HG03520 (cell line): ENCODE measurements around the gene FSIP2.
A peak's percentile ranks its signal among the peaks of the same experiment; 100 is the strongest.
"Not testable (repeated sequence)": the region's sequence is repeated elsewhere in the genome, so short reads cannot be mapped to it uniquely, and the experiment has no call there.

Experiments
- ATAC-seq: cut with Tn5 transposase; IDR thresholded peaks from one replicate; pipeline ENCODE4 v1.9.1; 2021; ENCODE audit warnings: mild to moderate bottlenecking, moderate library complexity; ENCODE audit not compliant: unreplicated experiment

The FSIP2 gene

GRCh38 chr2:185796758-185797157 lies 58.2 kb downstream of the FSIP2 start:
- ATAC-seq, result peak; percentile 48

- ATAC-seq, result no peak
Measured at GRCh38 chr2:185802926-185803325, 64.3 kb downstream of the FSIP2 start.

GRCh38 chr2:185806783-185807182 lies 68.2 kb downstream of the FSIP2 start:
- ATAC-seq, result no peak

- ATAC-seq, result no peak
Measured at GRCh38 chr2:185807351-185807750, 68.7 kb downstream of the FSIP2 start.

- no peak for ATAC-seq
Measured at GRCh38 chr2:185811580-185811979, 73.0 kb downstream of the FSIP2 start.

GRCh38 chr2:185813707-185814106 lies 75.1 kb downstream of the FSIP2 start:
- no peak for ATAC-seq

- no peak for ATAC-seq
Measured at GRCh38 chr2:185817991-185818390, 79.4 kb downstream of the FSIP2 start.

GRCh38 chr2:185821467-185821866 lies 82.9 kb downstream of the FSIP2 start:
- ATAC-seq, result no peak

GRCh38 chr2:185823773-185824172 lies 85.2 kb downstream of the FSIP2 start:
- ATAC-seq, result no peak

GRCh38 chr2:185825557-185825956 lies 87.0 kb downstream of the FSIP2 start:
- ATAC-seq, result no peak

- no peak for ATAC-seq
Measured at GRCh38 chr2:185828326-185828725, 89.7 kb downstream of the FSIP2 start.

- ATAC-seq, result no peak
Measured at GRCh38 chr2:185833864-185834263, 95.3 kb downstream of the FSIP2 start.

- no peak for ATAC-seq
Measured at GRCh38 chr2:185835974-185836373, 97.4 kb downstream of the FSIP2 start.

- no peak for ATAC-seq
Measured at GRCh38 chr2:185854885-185855284, 116.3 kb downstream of the FSIP2 start.

- ATAC-seq, result no peak
Measured at GRCh38 chr2:185857691-185858090, 119.1 kb downstream of the FSIP2 start.

- no peak for ATAC-seq
Measured at GRCh38 chr2:185859506-185859905, 120.9 kb downstream of the FSIP2 start.

GRCh38 chr2:185860321-185860720 lies 121.7 kb downstream of the FSIP2 start:
- no peak for ATAC-seq

- no peak for ATAC-seq
Measured at GRCh38 chr2:185862657-185863398, 124.2 kb downstream of the FSIP2 start.

- not testable (repeated sequence) for ATAC-seq
Measured at GRCh38 chr2:185864468-185865260, 126.1 kb downstream of the FSIP2 start.

GRCh38 chr2:185875136-185875931 lies 136.7 kb downstream of the FSIP2 start:
- no peak for ATAC-seq

GRCh38 chr2:185876234-185876633 lies 137.6 kb downstream of the FSIP2 start:
- no peak for ATAC-seq
